SH-SY5Y (cell line): ENCODE measurements around the gene TMEM74B.

ENCODE experiments used
- GATA2 ChIP-seq: IDR thresholded peaks from 2 replicates; pipeline ENCODE4 v1.6.1; 2011; ENCODE audit warnings: mild to moderate bottlenecking, low read depth, low read length
- GATA3 ChIP-seq: IDR thresholded peaks from 2 replicates; pipeline ENCODE4 v1.6.1; 2011; ENCODE audit warnings: low read depth, mild to moderate bottlenecking, low read length, moderate library complexity

GRCh38 chr20:1214838-1215261 is 30.1 kb upstream of the TMEM74B start:
- no peak for TF ChIP-seq GATA3
- TF ChIP-seq GATA2, result no peak
